Endothelial cell of umbilical vein (primary cell): Measurements from ENCODE around the gene KHDC1. TPM values are rescaled to one million over a fixed set of nuclear protein-coding genes. Genes with fewer than 3 reads are reported as not detected.

Experiments
- BruUV-seq: library from RNA; stranded (reverse); fragments of 400-500 nt; replicated peaks from 2 replicates; lab custom pipeline; 2021; lab: Mats Ljungman, UMichigan
- CTCF ChIA-PET: fragments of 300-600, 350-600 bp; sonication (Branson Sonifier 250); formaldehyde crosslinking; loops from one replicate; lab custom pipeline; 2021; ENCODE audit warnings: antibody characterized with exemption, inconsistent platforms; lab: Charles Lee
- POLR2A ChIA-PET: fragments of 300-600, 350-600 bp; sonication (Branson Sonifier 250); formaldehyde crosslinking; loops from one replicate; lab custom pipeline; 2021; ENCODE audit warnings: antibody characterized with exemption, inconsistent platforms; lab: Charles Lee
- DNase-seq: peaks from one replicate; pipeline ENCODE4 v3.0.0-alpha.2; 2011; ENCODE audit warnings: low read depth, low spot score
- FAIRE-seq: peaks from 2 replicates; lab custom pipeline; 2011; peaks lifted over from hg19 to GRCh38; lab: Jason Lieb, UNC
- H2AFZ ChIP-seq: 2 replicates; pipeline ENCODE4 v1.6.0; 2012; ENCODE audit warnings: low read depth, low read length, control low read depth, inconsistent platforms
- H3K27ac ChIP-seq: 2 replicates; pipeline ENCODE4 v1.5.1; 2011; ENCODE audit warnings: low read depth, mild to moderate bottlenecking, control low read depth, low read length, moderate library complexity; ENCODE audit not compliant: insufficient read depth
- H3K27me3 ChIP-seq, 2 experiments: 2 replicates each; pipeline versions ENCODE4 v1.6.0 to v1.6.1; 2011; ENCODE audit warnings: low read length in 2 of 2, mixed read lengths in 1 of 2; ENCODE audit not compliant: control insufficient read depth in 2 of 2, insufficient read depth in 2 of 2
- H3K36me3 ChIP-seq, 2 experiments: 2 replicates in 1 of 2; 3 replicates in 1 of 2; pipeline ENCODE4 v1.5.1; 2011; ENCODE audit warnings: low read length in 2 of 2, mild to moderate bottlenecking in 1 of 2, moderate library complexity in 1 of 2; ENCODE audit not compliant: control insufficient read depth in 2 of 2, insufficient read depth in 2 of 2; ENCODE audit errors: extremely low read depth in 1 of 2
- H3K4me1 ChIP-seq: 3 replicates; pipeline ENCODE4 v1.5.1; 2011; ENCODE audit warnings: mild to moderate bottlenecking, low read length; ENCODE audit not compliant: control insufficient read depth, insufficient read depth; ENCODE audit errors: extremely low read depth
- H3K4me2 ChIP-seq: 2 replicates; pipeline ENCODE4 v1.6.1; 2011; ENCODE audit warnings: low read length, control low read depth, mixed read lengths; ENCODE audit not compliant: insufficient read depth
- H3K4me3 ChIP-seq, 3 experiments: fragments of 200-600 bp in 1 of 3; sonication (generic), shearing (Covaris generic) in 1 of 3; replicated peaks in 1 of 3; 2 replicates each; pipeline ENCODE4 v1.5.1; 2011 to 2016; ENCODE audit warnings: control low read depth in 3 of 3, low read length in 3 of 3, mild to moderate bottlenecking in 2 of 3, inconsistent platforms in 1 of 3, low read depth in 1 of 3, moderate library complexity in 1 of 3; ENCODE audit not compliant: insufficient read depth in 1 of 3
- H3K79me2 ChIP-seq: 2 replicates; pipeline ENCODE4 v1.6.0; 2012; ENCODE audit warnings: low read length, inconsistent platforms; ENCODE audit not compliant: control insufficient read depth, insufficient read depth
- H3K9ac ChIP-seq: replicated peaks from 2 replicates; pipeline ENCODE3; 2011; ENCODE audit warnings: low read length, control low read depth; ENCODE audit not compliant: insufficient read depth; ENCODE audit errors: extremely low read depth
- H3K9me1 ChIP-seq: replicated peaks from 3 replicates; pipeline ENCODE4 v1.6.0; 2011; ENCODE audit warnings: mild to moderate bottlenecking, low read length; ENCODE audit not compliant: control insufficient read depth, insufficient read depth; ENCODE audit errors: extremely low read depth
- H3K9me3 ChIP-seq: replicated peaks from 2 replicates; pipeline ENCODE4 v1.5.1; 2012; ENCODE audit warnings: low read length, inconsistent platforms; ENCODE audit not compliant: control insufficient read depth, insufficient read depth
- H4K20me1 ChIP-seq: replicated peaks from 2 replicates; pipeline ENCODE3; 2011; ENCODE audit warnings: mild to moderate bottlenecking, low read length; ENCODE audit not compliant: control insufficient read depth, insufficient read depth; ENCODE audit errors: extremely low read depth
- EZH2 ChIP-seq: IDR thresholded peaks from 2 replicates; pipeline ENCODE4 v1.6.1; 2012; ENCODE audit warnings: borderline replicate concordance, low read depth, mild to moderate bottlenecking, moderate library complexity, low read length, inconsistent platforms; ENCODE audit not compliant: severe bottlenecking
- FOS ChIP-seq: IDR thresholded peaks from 2 replicates; pipeline ENCODE4 v1.6.1; 2011; ENCODE audit warnings: mild to moderate bottlenecking, low read length, moderate library complexity, borderline replicate concordance; ENCODE audit not compliant: insufficient read depth
- GATA2 ChIP-seq: IDR thresholded peaks from 2 replicates; pipeline ENCODE4 v1.7.0; 2011; ENCODE audit warnings: low read depth, mild to moderate bottlenecking, moderate library complexity, mixed read lengths, low read length; ENCODE audit not compliant: insufficient read length, insufficient read depth
- JUN ChIP-seq: IDR thresholded peaks from 2 replicates; pipeline ENCODE4 v1.6.1; 2011; ENCODE audit warnings: borderline replicate concordance, low read depth; ENCODE audit not compliant: insufficient read length, insufficient read depth
- MYC ChIP-seq: IDR thresholded peaks from one replicate; pipeline ENCODE4 v1.6.1; 2011; ENCODE audit warnings: mild to moderate bottlenecking, low read depth, low read length
- POLR2A ChIP-seq: IDR thresholded peaks from 2 replicates; pipeline ENCODE4 v1.6.1; 2012; ENCODE audit warnings: low read depth, mild to moderate bottlenecking, control low read depth, low read length
- POLR2AphosphoS5 ChIP-seq: IDR thresholded peaks from 2 replicates; pipeline ENCODE4 v1.6.1; 2012; ENCODE audit warnings: low read depth, mild to moderate bottlenecking, control low read depth, low read length, moderate library complexity; ENCODE audit not compliant: insufficient read depth
- dilution Hi-C: fragments of 300-500 bp; cut with MboI; formaldehyde crosslinking; loops from one replicate; pipeline ENCODE4 v1.15.0; 2019; ENCODE audit warnings: low sequenced_read_pairs; ENCODE audit not compliant: extremely low pct_ligation_motif_present
- intact Hi-C: fragments of 100-400 bp; cut with micrococcal nuclease; formaldehyde crosslinking; loops from one replicate; pipeline ENCODE4 v1.10.0; 2022
- polyA plus RNA-seq, 4 experiments: library from polyadenylated mRNA; depleted of rRNA in 3 of 4; stranded (reverse) in 3 of 4; unstranded in 1 of 4; fragments of >200 nt; gene quantifications; 2 replicates each; pipeline versions ENCODE4 v1.2.1 to v1.2.3, GENCODE V29; 2011 to 2012; ENCODE audit warnings: missing spikeins in 1 of 4
- total RNA-seq: library from RNA; stranded (reverse); gene quantifications from 2 replicates; pipeline ENCODE4 v1.2.3, GENCODE V29; 2021
- TF ChIP-seq, protein P1 (sequence below): IDR thresholded peaks from 2 replicates; pipeline ENCODE4 v1.6.1; 2011; ENCODE audit not compliant: insufficient read depth, insufficient read length
- TF ChIP-seq, protein P2 (sequence below), 2 donors: IDR thresholded peaks; 1 replicate in 1 of 2; 2 replicates in 1 of 2; pipeline ENCODE4 v1.5.1; 2011; ENCODE audit warnings: low read length in 2 of 2, mild to moderate bottlenecking in 2 of 2, moderate library complexity in 2 of 2, control low read depth in 1 of 2, inconsistent platforms in 1 of 2, low read depth in 1 of 2; ENCODE audit not compliant: insufficient read depth in 1 of 2; ENCODE audit errors: extremely low read depth in 1 of 2

The KHDC1 gene
- total and polyA plus RNA-seq, 2 donors (not counting 3 experiments of a cell fraction or from before 2014, with no cell fraction given): 3.3 to 4.4 TPM

DNA sequence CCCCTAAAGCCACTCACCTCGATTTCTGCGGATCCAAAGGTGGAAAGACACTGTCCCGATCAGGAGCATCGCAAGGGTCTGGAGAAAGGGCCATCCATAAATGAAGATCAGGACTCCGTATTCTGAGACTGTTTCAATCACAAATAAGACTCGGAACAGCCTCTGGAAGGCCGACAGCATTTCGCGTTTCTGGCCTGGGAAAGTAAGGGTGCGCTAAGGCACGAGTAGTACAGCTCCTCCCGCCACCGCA is 46.5 kb upstream of the KHDC1 start:
- intact Hi-C loops: no loop called here
- BruUV-seq: TSS peak; percentile 75
- dilution Hi-C loops: no loop called here
- no peaks in the 10 kb centered on the region for H3K27me3 ChIP-seq
- H4K20me1 ChIP-seq: no peaks in the 10 kb centered on the region
- H3K27ac ChIP-seq: peak overlapping the region; percentile 19
- POLR2A ChIA-PET: interaction anchor here (0.5 to 1.5 kb wide), 2 partner anchors 17 to 43 kb away, joined by 3 read pairs; no protein-coding TSS in a partner anchor
- peak overlapping the region; percentile 60 to 83 (median 71) for H3K4me3 ChIP-seq
- no peaks in the 10 kb centered on the region for H3K9me1 ChIP-seq
- peak overlapping the region; percentile 76 for H3K9ac ChIP-seq
- no peak for DNase-seq
- H3K36me3 ChIP-seq: no peaks in the 10 kb centered on the region
- TF ChIP-seq MYC: no peak
- TF ChIP-seq EZH2: no peak
- TF ChIP-seq, protein P1, sequence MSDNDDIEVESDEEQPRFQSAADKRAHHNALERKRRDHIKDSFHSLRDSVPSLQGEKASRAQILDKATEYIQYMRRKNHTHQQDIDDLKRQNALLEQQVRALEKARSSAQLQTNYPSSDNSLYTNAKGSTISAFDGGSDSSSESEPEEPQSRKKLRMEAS: no peak
- no peak for TF ChIP-seq POLR2AphosphoS5
- TF ChIP-seq, protein P2, sequence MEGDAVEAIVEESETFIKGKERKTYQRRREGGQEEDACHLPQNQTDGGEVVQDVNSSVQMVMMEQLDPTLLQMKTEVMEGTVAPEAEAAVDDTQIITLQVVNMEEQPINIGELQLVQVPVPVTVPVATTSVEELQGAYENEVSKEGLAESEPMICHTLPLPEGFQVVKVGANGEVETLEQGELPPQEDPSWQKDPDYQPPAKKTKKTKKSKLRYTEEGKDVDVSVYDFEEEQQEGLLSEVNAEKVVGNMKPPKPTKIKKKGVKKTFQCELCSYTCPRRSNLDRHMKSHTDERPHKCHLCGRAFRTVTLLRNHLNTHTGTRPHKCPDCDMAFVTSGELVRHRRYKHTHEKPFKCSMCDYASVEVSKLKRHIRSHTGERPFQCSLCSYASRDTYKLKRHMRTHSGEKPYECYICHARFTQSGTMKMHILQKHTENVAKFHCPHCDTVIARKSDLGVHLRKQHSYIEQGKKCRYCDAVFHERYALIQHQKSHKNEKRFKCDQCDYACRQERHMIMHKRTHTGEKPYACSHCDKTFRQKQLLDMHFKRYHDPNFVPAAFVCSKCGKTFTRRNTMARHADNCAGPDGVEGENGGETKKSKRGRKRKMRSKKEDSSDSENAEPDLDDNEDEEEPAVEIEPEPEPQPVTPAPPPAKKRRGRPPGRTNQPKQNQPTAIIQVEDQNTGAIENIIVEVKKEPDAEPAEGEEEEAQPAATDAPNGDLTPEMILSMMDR (IDR thresholded peaks at IDR 0.05; ENCODE audit: extremely low read depth in 1 of 2, insufficient read depth in 1 of 2, low read depth in 1 of 2, low read length in 2 of 2): no peak
- no peak for TF ChIP-seq JUN
- TF ChIP-seq POLR2A: no peak
- TF ChIP-seq FOS: no peak
- no peak for TF ChIP-seq GATA2
- H2AFZ ChIP-seq: peak overlapping the region; percentile 81
- CTCF ChIA-PET: interaction anchor here (0.8 to 5.4 kb wide), 8 partner anchors 11 to 46 kb away, joined by 3 to 57 read pairs (median 5); partner anchors contain the start of gene KHDC1
- H3K9me3 ChIP-seq: no peaks in the 10 kb centered on the region
- H3K79me2 ChIP-seq: peaks cover 2% of the 10 kb centered on the region
- peaks cover 8% of the 10 kb centered on the region for H3K4me1 ChIP-seq
- peak; percentile 42 for FAIRE-seq
- H3K4me2 ChIP-seq: peak overlapping the region; percentile 65
